SU-DHL-6 (cell line): ENCODE results near the gene USP46.

ENCODE experiments used
- H2AFZ ChIP-seq: fragments of 200-600 bp; sonication (generic); 2 replicates; pipeline ENCODE4 v1.6.1; 2014; ENCODE audit warnings: low read depth, mild to moderate bottlenecking, moderate library complexity, mixed read lengths, antibody characterized with exemption, low read length; ENCODE audit not compliant: severe bottlenecking
- H3F3A ChIP-seq: fragments of 200-600 bp; shearing (Covaris generic); 2 replicates; pipeline ENCODE4 v1.6.0; 2016; ENCODE audit warnings: antibody characterized with exemption, mild to moderate bottlenecking; ENCODE audit not compliant: insufficient read depth
- H3K27ac ChIP-seq: fragments of 200-600 bp; sonication (generic); 2 replicates; pipeline ENCODE4 v1.5.1; 2016; ENCODE audit warnings: low read depth, mild to moderate bottlenecking, low read length, moderate library complexity, mixed read lengths
- H3K27me3 ChIP-seq: fragments of 200-600 bp; sonication (generic), shearing (Covaris generic); 2 replicates; pipeline ENCODE4 v1.6.0; 2014; ENCODE audit warnings: mild to moderate bottlenecking, low read length
- H3K36me3 ChIP-seq: fragments of 200-600 bp; sonication (generic); 2 replicates; pipeline ENCODE4 v1.6.1; 2014; ENCODE audit warnings: mild to moderate bottlenecking, low read length, mixed read lengths
- H3K4me2 ChIP-seq: fragments of 300-600, 200-600 bp; shearing (Covaris generic), sonication (generic); 2 replicates; pipeline ENCODE4 v1.6.0; 2014; ENCODE audit warnings: low read length, low read depth, mild to moderate bottlenecking; ENCODE audit not compliant: poor library complexity, severe bottlenecking
- H3K4me3 ChIP-seq: fragments of 200-600 bp; sonication (generic); 2 replicates; pipeline ENCODE4 v1.5.1; 2014; ENCODE audit warnings: antibody characterized with exemption, low read length, mild to moderate bottlenecking, mixed read lengths; ENCODE audit not compliant: insufficient read depth, poor library complexity, severe bottlenecking
- H3K79me2 ChIP-seq: fragments of 200-600 bp; sonication (generic); 2 replicates; pipeline ENCODE4 v1.6.1; 2014; ENCODE audit warnings: mild to moderate bottlenecking, low read length, moderate library complexity; ENCODE audit not compliant: insufficient read depth
- H3K9ac ChIP-seq: fragments of 200-600 bp; sonication (generic); 2 replicates; pipeline ENCODE4 v1.7.0; 2014; ENCODE audit warnings: mild to moderate bottlenecking, low read length
- H3K9me2 ChIP-seq: fragments of 200-600 bp; sonication (generic); replicated peaks from 2 replicates; pipeline ENCODE4 v1.6.1; 2014; ENCODE audit warnings: low read length; ENCODE audit not compliant: insufficient read depth
- H3K9me3 ChIP-seq: fragments of 200-600 bp; sonication (generic); 2 replicates; pipeline ENCODE4 v1.6.1; 2014; ENCODE audit warnings: low read length, mixed read lengths; ENCODE audit not compliant: insufficient read depth
- H4K20me1 ChIP-seq: fragments of 200-600 bp; sonication (generic); 2 replicates; pipeline ENCODE4 v1.6.1; 2014; ENCODE audit warnings: low read depth, mild to moderate bottlenecking, antibody characterized with exemption, low read length, moderate library complexity, mixed read lengths
- EZH2phosphoT487 ChIP-seq: fragments of 200-600 bp; sonication (generic), shearing (Covaris generic); conservative IDR thresholded peaks from 2 replicates; pipeline ENCODE4 v1.6.1; 2018; ENCODE audit warnings: mild to moderate bottlenecking, antibody characterized with exemption, low read length, moderate library complexity, mixed read lengths
- TF ChIP-seq, protein P1 (sequence below): fragments of 200-600 bp; sonication (generic); IDR thresholded peaks from one replicate; pipeline ENCODE4 v1.5.1; 2017; ENCODE audit warnings: antibody characterized with exemption, mild to moderate bottlenecking, low read length, moderate library complexity; ENCODE audit not compliant: insufficient read depth, poor library complexity, severe bottlenecking

USP46 gene

DNA sequence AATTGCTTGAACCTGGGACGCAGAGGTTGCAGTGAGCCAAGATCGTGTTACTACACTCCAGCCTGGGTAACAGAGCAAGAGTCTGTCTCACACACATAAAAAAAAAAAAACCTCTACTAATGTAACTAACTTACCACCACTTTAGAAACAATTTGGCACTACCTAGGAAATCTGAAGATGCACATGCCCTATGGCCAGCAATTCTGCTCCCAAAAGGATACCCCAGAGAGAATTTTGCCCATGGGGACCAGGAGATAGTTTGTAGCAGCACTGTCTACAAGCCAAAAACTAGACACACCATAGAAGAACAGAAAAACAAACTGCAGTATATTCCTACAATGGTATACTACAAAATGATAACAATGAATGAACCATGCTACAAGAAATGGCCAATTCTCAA, 37.5 kb downstream of the USP46 start:
- no peaks in the 10 kb centered on the region for H3K36me3 ChIP-seq
- TF ChIP-seq, protein P1, sequence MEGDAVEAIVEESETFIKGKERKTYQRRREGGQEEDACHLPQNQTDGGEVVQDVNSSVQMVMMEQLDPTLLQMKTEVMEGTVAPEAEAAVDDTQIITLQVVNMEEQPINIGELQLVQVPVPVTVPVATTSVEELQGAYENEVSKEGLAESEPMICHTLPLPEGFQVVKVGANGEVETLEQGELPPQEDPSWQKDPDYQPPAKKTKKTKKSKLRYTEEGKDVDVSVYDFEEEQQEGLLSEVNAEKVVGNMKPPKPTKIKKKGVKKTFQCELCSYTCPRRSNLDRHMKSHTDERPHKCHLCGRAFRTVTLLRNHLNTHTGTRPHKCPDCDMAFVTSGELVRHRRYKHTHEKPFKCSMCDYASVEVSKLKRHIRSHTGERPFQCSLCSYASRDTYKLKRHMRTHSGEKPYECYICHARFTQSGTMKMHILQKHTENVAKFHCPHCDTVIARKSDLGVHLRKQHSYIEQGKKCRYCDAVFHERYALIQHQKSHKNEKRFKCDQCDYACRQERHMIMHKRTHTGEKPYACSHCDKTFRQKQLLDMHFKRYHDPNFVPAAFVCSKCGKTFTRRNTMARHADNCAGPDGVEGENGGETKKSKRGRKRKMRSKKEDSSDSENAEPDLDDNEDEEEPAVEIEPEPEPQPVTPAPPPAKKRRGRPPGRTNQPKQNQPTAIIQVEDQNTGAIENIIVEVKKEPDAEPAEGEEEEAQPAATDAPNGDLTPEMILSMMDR, result no peak
- no peak for TF ChIP-seq EZH2phosphoT487

DNA sequence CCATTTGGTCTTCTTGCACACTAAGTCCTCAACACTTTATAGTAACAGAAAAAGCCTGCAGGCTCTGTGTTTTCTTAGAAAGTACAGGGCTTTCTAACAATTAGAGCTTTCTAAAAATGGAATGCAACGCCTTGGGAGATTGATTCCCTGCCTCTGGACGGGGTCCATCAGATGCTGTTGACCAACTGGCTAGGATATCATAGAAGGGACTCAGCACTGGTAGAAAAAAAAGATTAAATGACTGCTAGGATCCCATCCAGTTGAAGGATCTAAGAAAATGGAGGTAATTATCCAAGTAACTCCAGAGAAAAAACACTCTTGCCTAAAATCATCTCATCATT, 39.5 kb downstream of the USP46 start:
- H3K9me2 ChIP-seq, result no peaks in the 10 kb centered on the region
- no peaks in the 10 kb centered on the region for H3K9me3 ChIP-seq
- no peaks in the 10 kb centered on the region for H4K20me1 ChIP-seq
- no peaks in the 10 kb centered on the region for H3K36me3 ChIP-seq
- no peaks in the 10 kb centered on the region for H3F3A ChIP-seq
- no peaks in the 10 kb centered on the region for H3K79me2 ChIP-seq
- TF ChIP-seq, protein P1, result no peak
- TF ChIP-seq EZH2phosphoT487, result no peak
- no peak overlapping the region for H3K4me2 ChIP-seq
- no peak overlapping the region for H2AFZ ChIP-seq
- no peak overlapping the region for H3K9ac ChIP-seq
- H3K27ac ChIP-seq, result no peak overlapping the region
- no peaks in the 10 kb centered on the region for H3K27me3 ChIP-seq
- no peak overlapping the region for H3K4me3 ChIP-seq

More for the DNA sequence above, 37.5 kb downstream of the USP46 start:
- no peaks in the 10 kb centered on the region for H4K20me1 ChIP-seq
- no peaks in the 10 kb centered on the region for H3K9me2 ChIP-seq
- no peak overlapping the region for H3K27ac ChIP-seq
- H3K4me3 ChIP-seq, result no peak overlapping the region
- no peaks in the 10 kb centered on the region for H3F3A ChIP-seq
- H3K9me3 ChIP-seq, result no peaks in the 10 kb centered on the region
- no peak overlapping the region for H3K4me2 ChIP-seq
- no peak overlapping the region for H2AFZ ChIP-seq
- no peaks in the 10 kb centered on the region for H3K27me3 ChIP-seq
- H3K9ac ChIP-seq, result no peak overlapping the region
- H3K79me2 ChIP-seq, result no peaks in the 10 kb centered on the region

DNA sequence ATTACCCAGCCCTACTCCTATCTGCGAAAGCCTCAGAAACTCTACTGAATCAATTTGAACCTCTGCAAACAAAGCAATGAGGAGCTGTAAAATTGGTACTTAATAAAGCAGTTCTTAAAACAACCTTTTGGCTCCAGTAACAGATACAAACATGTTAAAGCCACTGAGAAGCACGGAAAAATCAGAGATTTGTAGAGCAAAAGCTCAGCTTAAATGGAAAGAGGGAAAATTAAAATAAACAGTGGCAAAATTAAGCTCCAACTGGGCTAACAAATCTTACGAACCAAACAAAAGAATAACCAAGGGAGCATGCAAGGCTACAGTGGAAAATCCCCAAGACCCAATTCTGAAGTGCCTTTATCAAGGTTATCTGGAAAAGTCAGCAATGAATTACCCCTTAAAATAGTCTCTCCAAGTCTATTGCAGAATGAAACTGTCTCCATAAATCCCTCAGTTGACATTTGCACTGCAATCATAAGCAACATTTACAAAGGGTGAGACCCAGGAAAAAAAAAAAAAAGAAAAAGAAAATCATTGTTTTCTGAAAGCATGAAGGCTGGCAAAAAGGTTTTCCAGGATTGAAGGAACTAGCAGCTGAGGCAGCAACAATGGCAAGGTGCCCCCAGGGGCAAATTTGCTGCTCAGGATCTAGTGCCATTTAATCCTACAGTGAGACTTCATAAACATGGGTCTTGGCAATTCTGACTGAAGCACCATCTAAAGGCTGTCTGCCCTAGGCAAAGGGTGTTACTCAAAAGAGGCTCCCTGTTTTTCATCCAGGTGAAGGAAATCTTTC, 40.1 kb downstream of the USP46 start:
- Histone ChIP-seq H3K79me2 (no peaks in the 10 kb centered on the region), H3K4me2 (no peak overlapping the region), H3K9ac (no peak overlapping the region), H3K9me2 (no peaks in the 10 kb centered on the region), H3K4me3 (no peak overlapping the region), H3K27me3 (no peaks in the 10 kb centered on the region), H3K27ac (no peak overlapping the region), H3K36me3 (no peaks in the 10 kb centered on the region), H2AFZ (no peak overlapping the region), H4K20me1 (no peaks in the 10 kb centered on the region), H3F3A (no peaks in the 10 kb centered on the region), H3K9me3 (no peaks in the 10 kb centered on the region)
- TF ChIP-seq, protein P1, result no peak
- no peak for TF ChIP-seq EZH2phosphoT487
